PC-9 (cell line): ENCODE measurements around the gene FCN1.

Experiments
- EZH2 ChIP-seq: fragments of 200-600 bp; sonication (generic); IDR thresholded peaks from 2 replicates; pipeline ENCODE4 v1.8.0; 2017; ENCODE audit warnings: antibody characterized with exemption, low read depth
- TF ChIP-seq, protein P1 (sequence below): fragments of 200-600 bp; sonication (generic); conservative IDR thresholded peaks from 2 replicates; pipeline ENCODE4 v1.6.1; 2017; ENCODE audit warnings: mixed run types, antibody characterized with exemption, mild to moderate bottlenecking, moderate library complexity

DNA sequence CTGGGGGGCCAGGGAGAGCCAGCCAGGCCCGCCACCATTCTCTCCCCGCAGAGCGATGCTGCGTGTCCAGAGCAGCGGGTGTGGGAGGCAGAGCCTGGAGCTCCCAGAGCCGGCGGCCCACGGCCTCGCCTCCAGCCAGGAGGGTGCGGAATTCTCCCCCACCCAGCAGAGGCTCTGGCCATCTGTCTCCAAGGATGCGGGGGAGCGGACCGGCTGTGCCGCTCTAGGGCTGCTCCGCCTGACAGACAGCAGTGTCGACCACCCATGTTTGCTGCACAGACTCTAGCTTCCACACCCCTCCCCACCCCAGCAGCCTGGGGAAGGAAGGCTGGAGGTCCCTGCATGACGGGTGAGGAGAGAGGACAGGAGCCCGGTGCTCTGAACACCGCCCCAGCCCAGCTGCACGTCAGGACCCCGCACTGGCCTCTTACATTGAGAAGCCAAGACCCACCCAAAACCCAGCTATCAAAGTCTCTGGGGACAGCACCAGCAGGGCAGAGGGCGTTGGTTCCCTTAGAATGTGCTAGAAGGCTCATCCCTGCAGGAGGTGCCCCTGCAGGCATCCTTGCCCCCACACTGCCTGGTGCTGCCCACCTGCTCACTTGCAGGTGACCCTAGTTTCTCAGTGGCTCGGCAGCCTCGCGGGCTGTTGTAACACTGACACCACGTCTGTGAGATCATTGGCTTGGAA, 29.7 kb upstream of the FCN1 start:
- TF ChIP-seq, protein P1, sequence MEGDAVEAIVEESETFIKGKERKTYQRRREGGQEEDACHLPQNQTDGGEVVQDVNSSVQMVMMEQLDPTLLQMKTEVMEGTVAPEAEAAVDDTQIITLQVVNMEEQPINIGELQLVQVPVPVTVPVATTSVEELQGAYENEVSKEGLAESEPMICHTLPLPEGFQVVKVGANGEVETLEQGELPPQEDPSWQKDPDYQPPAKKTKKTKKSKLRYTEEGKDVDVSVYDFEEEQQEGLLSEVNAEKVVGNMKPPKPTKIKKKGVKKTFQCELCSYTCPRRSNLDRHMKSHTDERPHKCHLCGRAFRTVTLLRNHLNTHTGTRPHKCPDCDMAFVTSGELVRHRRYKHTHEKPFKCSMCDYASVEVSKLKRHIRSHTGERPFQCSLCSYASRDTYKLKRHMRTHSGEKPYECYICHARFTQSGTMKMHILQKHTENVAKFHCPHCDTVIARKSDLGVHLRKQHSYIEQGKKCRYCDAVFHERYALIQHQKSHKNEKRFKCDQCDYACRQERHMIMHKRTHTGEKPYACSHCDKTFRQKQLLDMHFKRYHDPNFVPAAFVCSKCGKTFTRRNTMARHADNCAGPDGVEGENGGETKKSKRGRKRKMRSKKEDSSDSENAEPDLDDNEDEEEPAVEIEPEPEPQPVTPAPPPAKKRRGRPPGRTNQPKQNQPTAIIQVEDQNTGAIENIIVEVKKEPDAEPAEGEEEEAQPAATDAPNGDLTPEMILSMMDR, result no peak
- TF ChIP-seq EZH2, result no peak
